Measurements from ENCODE around the gene ORMDL3.

- TF ChIP-seq CREB1 (IDR thresholded peaks at IDR 0.05; ENCODE audit: low read depth), result no peak
- TF ChIP-seq SIX5 (IDR thresholded peaks at IDR 0.05; ENCODE audit: low read depth, low read length, severe bottlenecking), result no peak
Observed at GRCh38 chr17:39871801-39872200, 55.6 kb downstream of the ORMDL3 start.

All from GM12878 (cell line).